GM21619 (cell line): ENCODE measurements around the gene DIS3L2.
"Not testable (repeated sequence)": the region's sequence is repeated elsewhere in the genome, so short reads cannot be mapped to it uniquely, and the experiment has no call there.

Source experiments
- ATAC-seq: cut with Tn5 transposase; IDR thresholded peaks from one replicate; pipeline ENCODE4 v1.9.1; 2021; ENCODE audit not compliant: unreplicated experiment

Gene DIS3L2

GRCh38 chr2:232170396-232170795, 208.9 kb downstream of the DIS3L2 start:
- ATAC-seq, result no peak

- no peak for ATAC-seq
Measured at GRCh38 chr2:232174662-232175061, 213.1 kb downstream of the DIS3L2 start.

GRCh38 chr2:232176587-232176986, 215.1 kb downstream of the DIS3L2 start:
- not testable (repeated sequence) for ATAC-seq

GRCh38 chr2:232183279-232183678, 221.8 kb downstream of the DIS3L2 start:
- no peak for ATAC-seq

- no peak for ATAC-seq
Measured at GRCh38 chr2:232184346-232184745, 222.8 kb downstream of the DIS3L2 start.

- ATAC-seq, result no peak
Measured at GRCh38 chr2:232190796-232191195, 229.3 kb downstream of the DIS3L2 start.

GRCh38 chr2:232195487-232195886, 234.0 kb downstream of the DIS3L2 start:
- no peak for ATAC-seq

- no peak for ATAC-seq
Measured at GRCh38 chr2:232196802-232197201, 235.3 kb downstream of the DIS3L2 start.

- ATAC-seq, result no peak
Measured at GRCh38 chr2:232200195-232200594, 238.7 kb downstream of the DIS3L2 start.

GRCh38 chr2:232203166-232203891, 241.8 kb downstream of the DIS3L2 start:
- no peak for ATAC-seq

- ATAC-seq, result no peak
Measured at GRCh38 chr2:232203936-232204335, 242.4 kb downstream of the DIS3L2 start.

GRCh38 chr2:232204457-232204931, 243.0 kb downstream of the DIS3L2 start:
- no peak for ATAC-seq

- no peak for ATAC-seq
Measured at GRCh38 chr2:232207174-232207573, 245.7 kb downstream of the DIS3L2 start.

- no peak for ATAC-seq
Measured at GRCh38 chr2:232210306-232210705, 248.8 kb downstream of the DIS3L2 start.

GRCh38 chr2:232211743-232212686, 250.5 kb downstream of the DIS3L2 start:
- ATAC-seq, result peak; percentile 75

- ATAC-seq, result no peak
Measured at GRCh38 chr2:232213176-232213575, 251.7 kb downstream of the DIS3L2 start.

GRCh38 chr2:232214053-232214452, 252.5 kb downstream of the DIS3L2 start:
- no peak for ATAC-seq

- ATAC-seq, result no peak
Measured at GRCh38 chr2:232216028-232216427, 254.5 kb downstream of the DIS3L2 start.

- no peak for ATAC-seq
Measured at GRCh38 chr2:232218778-232219495, 257.4 kb downstream of the DIS3L2 start.

- no peak for ATAC-seq
Measured at GRCh38 chr2:232219496-232219870, 258.0 kb downstream of the DIS3L2 start.

- no peak for ATAC-seq
Measured at GRCh38 chr2:232219932-232220331, 258.4 kb downstream of the DIS3L2 start.
